Smooth muscle cell (in vitro differentiated cells): Measurements from ENCODE around the gene ST3GAL4. TPM values are rescaled to one million over a fixed set of nuclear protein-coding genes. Genes with fewer than 3 reads are reported as not detected.

Experiments
- DNase-seq: peaks from one replicate; lab custom pipeline; 2025; ENCODE audit not compliant: unreplicated experiment; lab: John Stamatoyannopoulos, UW
- H2AFZ ChIP-seq: fragments of 200-600 bp; sonication (generic); 2 replicates; pipeline ENCODE4 v1.6.0; 2016; ENCODE audit warnings: antibody characterized with exemption, low read depth, mild to moderate bottlenecking
- H3F3A ChIP-seq: fragments of 200-600 bp; sonication (generic); 2 replicates; pipeline ENCODE4 v1.6.0; 2017; ENCODE audit warnings: antibody characterized with exemption, low read depth
- H3K27ac ChIP-seq: fragments of 200-600 bp; sonication (generic); 2 replicates; pipeline ENCODE4 v1.5.1; 2016; ENCODE audit warnings: low read depth, mild to moderate bottlenecking
- H3K27me3 ChIP-seq: fragments of 200-600 bp; sonication (generic); 2 replicates; pipeline ENCODE4 v1.6.1; 2016; ENCODE audit warnings: low read depth, mild to moderate bottlenecking
- H3K36me3 ChIP-seq: fragments of 200-600 bp; sonication (generic); 2 replicates; pipeline ENCODE4 v1.5.1; 2016; ENCODE audit warnings: low read depth
- H3K4me1 ChIP-seq: fragments of 200-600 bp; sonication (generic); 2 replicates; pipeline ENCODE4 v1.5.1; 2016; ENCODE audit warnings: low read depth
- H3K4me2 ChIP-seq: fragments of 200-600 bp; sonication (generic); 2 replicates; pipeline ENCODE4 v1.6.0; 2016; ENCODE audit warnings: mild to moderate bottlenecking
- H3K4me3 ChIP-seq: fragments of 200-600 bp; sonication (generic); 2 replicates; pipeline ENCODE4 v1.5.1; 2016; ENCODE audit warnings: mild to moderate bottlenecking
- H3K79me2 ChIP-seq: fragments of 200-600 bp; sonication (generic); 2 replicates; pipeline ENCODE4 v1.6.0; 2016; ENCODE audit warnings: low read depth, mild to moderate bottlenecking
- H3K9ac ChIP-seq: fragments of 200-600 bp; sonication (generic); 2 replicates; pipeline ENCODE4 v1.6.0; 2016; ENCODE audit warnings: low read depth
- H3K9me3 ChIP-seq: fragments of 200-600 bp; sonication (generic); replicated peaks from 2 replicates; pipeline ENCODE4 v1.5.1; 2016; ENCODE audit warnings: low read depth
- H4K20me1 ChIP-seq: fragments of 200-600 bp; sonication (generic); 2 replicates; pipeline ENCODE4 v1.6.0; 2016; ENCODE audit warnings: low read depth
- WGBS: methylation state at CpG from one replicate; pipeline ENCODE4 v1.1.7; 2016; ENCODE audit warnings: low lambda C conversion rate; 5-methylcytosine and 5-hydroxymethylcytosine counted together
- polyA plus RNA-seq: library from polyadenylated mRNA; unstranded; fragments of >200 nt; fragmentation: Nextera tagmentation; extraction: Ambion mirVana; gene quantifications from 2 replicates; pipeline ENCODE4 v1.2.1, GENCODE V29; 2016
- total RNA-seq: library from RNA; depleted of rRNA; stranded (reverse); fragments of >200 nt; gene quantifications from 2 replicates; pipeline ENCODE4 v1.2.3, GENCODE V29; 2014
- TF ChIP-seq, protein P1 (sequence below): fragments of 200-600 bp; sonication (generic); IDR thresholded peaks from 2 replicates; pipeline ENCODE4 v1.5.1; 2017; ENCODE audit warnings: borderline replicate concordance, mild to moderate bottlenecking, antibody characterized with exemption; ENCODE audit not compliant: insufficient read depth, poor library complexity, severe bottlenecking

ST3GAL4 gene
- total and polyA plus RNA-seq, 2 experiments from 2014 or later: 60.3 to 60.9 TPM

GRCh38 chr11:126336671-126337101, 18.8 kb upstream of the ST3GAL4 start:
- Histone ChIP-seq H3F3A (peaks cover 32% of the 10 kb centered on the region), H4K20me1 (no peaks in the 10 kb centered on the region), H3K4me2 (peak overlapping the region; percentile 27), H3K79me2 (no peaks in the 10 kb centered on the region), H3K4me1 (peaks cover 35% of the 10 kb centered on the region), H3K27me3 (no peaks in the 10 kb centered on the region), H3K27ac (peak overlapping the region; percentile 52), H3K36me3 (no peaks in the 10 kb centered on the region), H3K9me3 (no peaks in the 10 kb centered on the region), H3K4me3 (no peak overlapping the region), H2AFZ (no peak overlapping the region), H3K9ac (no peak overlapping the region)
- 80% methylated on average over 9 of the region's 9 CpGs for WGBS
- DNase-seq: no peak
- TF ChIP-seq, protein P1, sequence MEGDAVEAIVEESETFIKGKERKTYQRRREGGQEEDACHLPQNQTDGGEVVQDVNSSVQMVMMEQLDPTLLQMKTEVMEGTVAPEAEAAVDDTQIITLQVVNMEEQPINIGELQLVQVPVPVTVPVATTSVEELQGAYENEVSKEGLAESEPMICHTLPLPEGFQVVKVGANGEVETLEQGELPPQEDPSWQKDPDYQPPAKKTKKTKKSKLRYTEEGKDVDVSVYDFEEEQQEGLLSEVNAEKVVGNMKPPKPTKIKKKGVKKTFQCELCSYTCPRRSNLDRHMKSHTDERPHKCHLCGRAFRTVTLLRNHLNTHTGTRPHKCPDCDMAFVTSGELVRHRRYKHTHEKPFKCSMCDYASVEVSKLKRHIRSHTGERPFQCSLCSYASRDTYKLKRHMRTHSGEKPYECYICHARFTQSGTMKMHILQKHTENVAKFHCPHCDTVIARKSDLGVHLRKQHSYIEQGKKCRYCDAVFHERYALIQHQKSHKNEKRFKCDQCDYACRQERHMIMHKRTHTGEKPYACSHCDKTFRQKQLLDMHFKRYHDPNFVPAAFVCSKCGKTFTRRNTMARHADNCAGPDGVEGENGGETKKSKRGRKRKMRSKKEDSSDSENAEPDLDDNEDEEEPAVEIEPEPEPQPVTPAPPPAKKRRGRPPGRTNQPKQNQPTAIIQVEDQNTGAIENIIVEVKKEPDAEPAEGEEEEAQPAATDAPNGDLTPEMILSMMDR: no peak

DNA sequence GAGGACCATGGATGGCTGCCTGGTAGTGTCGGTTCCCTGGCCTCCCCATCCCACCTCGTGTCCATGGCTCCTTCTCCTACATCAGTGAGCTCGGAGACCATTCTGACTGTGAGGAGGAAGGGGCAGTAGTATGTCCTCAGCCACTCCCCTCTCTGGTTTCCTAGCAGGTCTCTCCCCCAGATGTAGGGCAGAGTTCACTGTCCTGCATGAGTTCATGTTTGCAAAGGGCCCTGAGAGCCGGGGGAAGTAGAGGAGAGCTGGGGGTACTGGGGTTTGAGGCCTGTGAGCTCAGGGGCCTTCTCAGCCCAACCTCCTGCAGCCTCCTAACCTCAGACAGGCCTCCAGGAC, 18.4 kb upstream of the ST3GAL4 start:
- Histone ChIP-seq H3K27me3 (no peaks in the 10 kb centered on the region), H3K4me2 (peak overlapping the region; percentile 27), H3K9me3 (no peaks in the 10 kb centered on the region), H4K20me1 (no peaks in the 10 kb centered on the region), H3K36me3 (no peaks in the 10 kb centered on the region), H3K9ac (no peak overlapping the region), H3F3A (peaks cover 28% of the 10 kb centered on the region), H3K79me2 (no peaks in the 10 kb centered on the region), H3K4me3 (no peak overlapping the region), H3K4me1 (peaks cover 37% of the 10 kb centered on the region), H3K27ac (peak overlapping the region; percentile 52), H2AFZ (no peak overlapping the region)
- WGBS: 70% methylated on average over 4 of the region's 4 CpGs
- TF ChIP-seq, protein P1: no peak
- no peak for DNase-seq

DNA sequence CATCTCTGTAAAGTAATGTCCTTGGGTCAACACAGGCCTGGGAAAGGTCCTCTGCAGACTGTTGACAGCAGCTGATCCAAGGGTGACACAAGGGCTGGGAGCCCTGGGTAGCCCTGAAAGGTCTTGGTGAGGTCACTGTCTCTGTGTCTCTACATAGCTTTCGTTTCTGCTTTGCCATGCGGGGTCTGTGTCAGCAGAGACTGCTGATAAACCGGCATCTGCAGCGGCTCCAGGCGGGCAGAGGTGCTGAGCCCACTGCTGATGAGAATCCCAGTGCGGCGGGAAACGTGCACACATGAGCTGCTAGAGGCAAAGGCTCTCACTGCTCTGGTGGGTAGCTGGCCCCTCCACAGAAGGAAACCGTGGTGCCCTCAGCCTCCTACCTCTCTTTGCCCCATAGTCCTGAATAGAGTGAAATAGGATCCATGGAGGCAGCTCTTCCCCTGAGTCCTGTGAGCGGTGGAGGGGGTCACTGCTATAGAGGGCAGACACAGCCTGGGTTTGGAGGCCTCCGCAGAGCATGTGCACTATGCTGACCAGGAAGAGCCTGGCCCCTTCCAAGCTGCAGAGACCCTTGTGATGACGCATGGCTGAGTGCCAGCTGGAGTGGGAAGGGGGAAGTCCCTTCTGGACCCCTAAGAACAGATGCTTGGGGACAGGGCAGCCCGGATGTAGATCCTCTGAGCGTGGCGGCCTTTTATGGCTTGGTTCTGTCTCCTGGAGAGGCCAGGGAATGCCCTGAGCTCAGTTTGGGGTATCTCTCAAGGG, 17.8 kb upstream of the ST3GAL4 start:
- 47% methylated on average over 15 of the region's 15 CpGs for WGBS
- Histone ChIP-seq H3K4me3 (no peak overlapping the region), H3K27me3 (no peaks in the 10 kb centered on the region), H3K9me3 (no peaks in the 10 kb centered on the region), H3K79me2 (no peaks in the 10 kb centered on the region), H3F3A (peaks cover 28% of the 10 kb centered on the region), H4K20me1 (no peaks in the 10 kb centered on the region), H3K4me1 (peaks cover 41% of the 10 kb centered on the region), H3K36me3 (no peaks in the 10 kb centered on the region), H3K4me2 (peak overlapping the region; percentile 27), H2AFZ (no peak overlapping the region), H3K27ac (peak overlapping the region; percentile 52), H3K9ac (no peak overlapping the region)
- no peak for DNase-seq
- TF ChIP-seq, protein P1: no peak
